ENCODE measurements around the gene PAQR4.

Gene PAQR4

DNA sequence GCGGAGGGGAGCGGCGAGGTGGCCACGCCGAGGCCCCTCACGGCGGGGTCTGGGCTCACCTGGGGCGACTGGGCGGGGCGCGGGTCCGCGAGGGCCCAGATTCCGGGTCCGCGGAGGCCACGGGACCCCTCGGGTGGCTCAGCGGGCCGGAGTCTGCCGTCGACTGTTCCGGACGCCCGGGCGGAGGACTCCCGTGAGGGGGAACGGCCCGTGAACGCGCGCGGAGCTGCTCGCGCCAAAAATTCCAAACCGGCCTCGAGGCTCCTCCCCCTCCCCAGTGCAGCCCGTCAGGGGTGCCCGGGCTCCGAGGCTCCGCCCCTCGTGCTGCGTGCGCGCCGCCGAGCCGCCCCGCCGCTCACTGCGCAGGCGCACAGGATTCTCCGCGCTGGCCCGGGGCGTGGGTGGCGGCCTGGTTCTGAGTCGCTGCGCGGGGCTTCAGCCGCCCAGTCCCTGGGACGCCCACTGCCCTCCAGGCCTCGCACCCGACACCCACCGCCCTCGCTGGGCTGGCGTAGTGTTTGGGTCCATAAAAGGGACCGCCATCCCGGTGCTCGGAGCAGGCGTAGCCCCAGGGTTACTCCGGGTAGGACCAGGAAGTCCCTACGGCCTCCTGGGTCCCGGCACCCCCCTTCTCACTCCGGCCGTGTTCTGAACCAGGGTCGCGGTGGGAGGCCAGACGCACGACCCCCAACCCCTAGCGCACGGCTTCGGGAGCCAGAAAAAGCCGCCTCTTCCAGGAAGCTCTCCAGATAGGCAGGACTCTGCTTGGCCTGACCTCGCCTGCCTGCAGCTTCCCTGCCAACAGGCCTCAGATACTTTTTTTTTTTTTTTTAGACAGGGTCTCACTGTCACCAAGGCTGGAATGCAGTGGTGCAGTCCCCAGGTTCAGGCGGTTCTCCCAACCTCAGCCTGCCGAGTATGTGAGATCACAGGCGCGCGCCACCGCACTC, 11.4 kb downstream of the PAQR4 start, which contains the start of gene PKMYT1:
Gene PKMYT1, minus strand, starts transcription at position 220 of the 950 bp plus-strand sequence. CDS start 789 bp downstream, outside the sequence.
- DNase-seq (ENCODE audit: low read depth, low spot score): peak; percentile 96

DNA sequence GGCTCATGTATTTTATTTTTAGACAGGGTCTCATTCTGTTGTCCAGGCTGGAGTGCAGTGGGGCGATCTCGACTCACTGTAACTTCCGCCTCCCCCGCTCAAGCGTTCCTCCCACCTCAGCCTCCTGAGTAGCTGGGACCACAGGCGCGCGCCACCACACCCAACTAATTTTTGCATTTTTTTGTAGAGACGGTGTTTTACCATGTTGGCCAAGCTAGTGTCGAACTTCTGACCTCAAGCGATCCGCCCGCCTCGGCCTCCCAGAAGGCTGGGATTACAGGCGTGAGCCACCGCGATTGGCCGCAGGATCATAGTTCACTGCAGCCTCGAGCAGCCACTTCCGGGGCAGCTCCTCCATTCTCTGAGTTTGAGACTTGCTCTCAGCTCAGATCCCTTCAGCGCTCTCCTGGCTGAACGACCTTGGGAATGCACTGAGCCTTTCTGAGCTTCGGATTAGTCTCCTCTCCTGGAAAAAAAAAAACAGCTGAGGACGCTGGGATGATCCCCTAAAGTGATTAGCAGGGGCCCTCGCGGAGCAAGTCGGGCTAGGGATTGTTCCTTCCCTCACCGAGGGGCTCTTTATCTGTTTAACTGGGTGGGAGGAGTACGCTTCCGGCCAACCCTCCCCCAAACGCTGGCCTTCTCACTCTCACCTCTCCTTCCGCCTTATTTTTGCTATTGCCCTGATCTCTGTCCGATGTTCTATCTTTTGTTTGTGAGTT, 12.2 kb downstream of the PAQR4 start:
- DNase-seq (ENCODE audit: low read depth, low spot score): no peak

DNA sequence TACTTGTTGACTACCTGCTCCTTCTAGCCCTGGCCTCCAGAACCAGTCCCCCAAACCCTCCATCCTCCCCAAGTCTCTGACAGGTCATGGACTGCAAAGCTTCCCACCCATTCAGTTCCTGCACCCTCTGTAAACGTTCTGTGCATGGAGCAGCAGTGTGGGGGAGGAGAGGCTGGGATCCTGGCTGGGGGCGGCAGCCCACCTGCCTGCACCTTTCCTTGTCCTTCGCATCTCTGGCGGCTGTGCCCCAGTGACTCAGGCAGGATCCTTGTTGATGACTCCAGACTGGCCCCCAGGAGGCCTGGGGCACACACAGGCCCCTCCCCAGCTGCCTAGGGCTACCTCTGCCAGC, 12.7 kb downstream of the PAQR4 start:
- no peak for DNase-seq (ENCODE audit: low read depth, low spot score)

DNA sequence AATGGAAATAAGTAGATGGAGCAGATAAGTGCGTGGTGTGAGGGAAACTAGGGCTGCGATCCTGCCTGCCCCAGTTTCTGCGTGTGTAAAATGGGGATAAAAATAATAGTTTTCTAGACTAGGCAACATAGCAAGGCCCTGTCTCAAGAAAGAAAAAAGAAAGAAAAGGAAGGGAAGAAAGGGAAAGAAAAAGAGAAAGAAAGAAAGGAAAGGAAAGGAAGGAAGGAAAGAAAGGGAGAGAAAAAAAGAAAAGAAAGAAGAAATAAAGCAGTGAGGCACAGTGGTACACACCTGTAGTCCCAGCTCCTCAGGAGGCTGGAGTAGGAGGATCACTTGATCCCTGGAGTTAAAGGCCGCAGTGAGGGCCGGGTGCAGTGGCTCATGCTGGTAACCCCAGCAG, 13.3 kb downstream of the PAQR4 start:
- no peak for DNase-seq (ENCODE audit: low read depth, low spot score)

DNA sequence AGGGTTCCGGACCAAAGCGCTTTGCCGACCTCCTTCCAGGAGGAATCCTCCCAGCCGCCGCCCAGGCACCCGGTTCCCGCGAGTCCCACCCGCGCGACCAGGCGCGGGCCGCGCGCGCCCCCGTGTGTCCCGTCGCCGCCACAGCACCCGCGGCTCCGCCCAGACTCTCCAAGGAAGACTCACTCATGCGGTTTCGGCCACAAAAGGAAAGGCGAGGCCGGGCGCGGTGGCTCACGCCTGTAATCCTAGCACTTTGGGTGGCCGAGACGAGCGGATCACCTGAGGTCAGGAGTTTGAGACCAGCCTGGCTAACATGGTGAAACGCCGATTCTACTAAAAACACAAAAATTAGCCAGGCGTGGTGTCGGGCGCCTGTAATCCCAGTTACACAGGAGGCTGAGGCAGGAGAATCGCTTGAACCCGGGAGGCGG, 14.6 kb downstream of the PAQR4 start:
- peak; percentile 95 for DNase-seq (ENCODE audit: low read depth, low spot score)

DNA sequence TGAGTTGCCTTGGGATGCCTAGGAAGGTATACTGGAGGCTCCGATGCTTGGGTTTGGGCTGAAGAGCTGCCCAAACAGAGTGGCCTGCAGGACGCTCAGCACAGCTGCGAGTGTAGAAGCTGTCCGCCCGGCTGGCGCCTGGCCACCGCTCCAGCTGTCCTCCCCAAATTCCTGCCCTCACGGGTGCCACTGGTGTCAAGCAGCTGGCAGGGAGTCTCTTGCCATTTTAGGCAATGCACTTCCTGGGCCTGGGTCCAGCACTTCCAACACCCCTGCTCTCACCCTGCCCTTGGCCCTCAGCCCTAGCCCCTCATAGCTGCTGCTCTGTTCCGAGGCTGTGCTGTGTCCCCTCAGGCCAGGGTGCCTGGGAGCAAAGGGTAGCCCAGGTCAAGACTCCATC, 16.3 kb downstream of the PAQR4 start:
- no peak for DNase-seq (ENCODE audit: low read depth, low spot score)

DNA sequence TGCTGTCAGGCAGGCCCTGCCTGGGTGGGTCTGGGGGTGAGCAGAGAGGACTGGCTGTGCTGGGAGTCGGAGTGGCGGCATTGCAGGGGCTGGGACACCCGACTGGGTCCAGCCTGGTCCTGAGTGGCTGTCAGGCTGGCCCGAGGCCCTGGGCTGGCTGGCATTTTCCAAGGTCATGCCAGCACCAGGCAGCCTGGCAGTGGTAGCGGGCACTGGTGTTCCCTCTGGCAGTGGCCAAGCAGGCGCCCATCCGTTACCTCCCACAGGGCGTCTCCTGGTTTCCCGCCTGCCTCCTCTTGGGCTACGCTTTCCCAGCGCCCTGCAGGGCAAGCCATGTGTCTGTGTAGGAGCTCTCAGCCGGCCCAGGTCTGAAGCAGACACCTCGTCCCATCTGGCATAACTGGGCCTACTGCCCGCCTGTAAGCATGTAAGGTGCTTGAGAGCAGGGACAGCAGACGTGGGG, 16.8 kb downstream of the PAQR4 start:
- no peak for DNase-seq (ENCODE audit: low read depth, low spot score)

DNA sequence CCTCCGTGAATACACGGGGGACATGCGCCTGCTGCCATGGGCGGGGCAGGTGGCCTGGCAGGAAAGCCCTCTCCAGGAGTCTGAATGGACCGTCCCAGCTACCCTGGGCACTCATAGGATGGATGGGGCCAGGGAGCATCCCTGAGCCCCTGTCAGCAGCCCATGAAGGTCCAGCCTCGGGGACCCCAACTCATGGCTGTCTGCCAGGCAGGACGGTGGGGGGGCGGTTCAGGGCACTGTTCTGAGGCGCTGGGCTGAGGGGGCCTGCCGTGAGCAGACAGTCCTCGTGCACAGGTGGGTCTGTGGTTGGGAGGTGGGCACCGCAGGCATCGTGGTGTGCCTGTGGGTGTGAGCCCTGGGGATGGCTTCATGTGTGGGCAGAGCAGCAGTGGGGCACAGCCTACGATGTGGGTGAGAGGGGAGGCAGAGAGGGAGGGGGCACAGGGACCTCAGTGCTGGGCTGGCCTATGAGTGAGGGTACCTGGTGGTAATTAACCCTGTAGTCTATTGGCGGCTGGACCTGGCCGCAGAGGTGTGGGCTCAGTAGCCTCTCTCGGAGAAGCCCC, 17.6 kb downstream of the PAQR4 start:
- DNase-seq (ENCODE audit: low read depth, low spot score): no peak

DNA sequence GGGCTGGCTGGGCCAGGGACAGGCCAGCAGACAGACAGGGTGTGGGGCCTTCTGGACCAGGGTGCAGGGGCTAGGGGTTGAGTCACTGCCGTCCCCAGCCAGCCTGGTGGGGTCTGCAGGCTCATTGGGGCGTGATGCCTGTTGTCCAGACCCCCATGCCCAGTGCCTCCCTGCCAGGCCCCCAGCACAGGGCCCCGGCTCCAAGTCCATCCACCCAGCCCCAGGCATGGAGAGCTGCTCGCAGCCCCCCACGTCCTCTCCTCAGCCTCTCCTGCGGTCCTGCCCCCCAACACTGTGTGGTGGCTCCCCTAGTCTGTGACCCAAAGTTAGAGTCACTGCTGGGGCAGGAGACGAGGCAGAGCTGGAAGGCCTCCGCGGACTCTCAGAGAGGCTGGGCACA, 18.1 kb downstream of the PAQR4 start:
- no peak for DNase-seq (ENCODE audit: low read depth, low spot score)

DNA sequence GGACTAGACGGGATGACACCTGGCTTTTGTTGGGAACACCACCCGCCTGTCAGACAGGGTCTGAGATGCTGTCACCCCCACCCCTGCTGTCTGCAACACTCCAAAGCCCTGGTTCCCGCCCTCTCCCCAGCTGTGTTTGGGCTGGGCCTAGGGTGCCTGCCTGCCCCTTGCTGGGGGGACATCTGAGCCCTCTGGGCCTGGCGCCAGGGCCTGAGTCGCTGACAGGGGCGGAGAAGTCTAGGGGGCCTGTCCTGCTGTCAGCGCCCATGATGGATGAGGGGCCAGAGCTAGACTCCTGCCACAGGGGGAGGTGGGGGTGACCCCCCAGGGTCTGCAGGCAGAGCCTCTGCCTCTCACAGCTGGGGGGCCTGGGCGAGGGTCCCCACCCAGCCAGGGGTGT, 18.7 kb downstream of the PAQR4 start:
- no peak for DNase-seq (ENCODE audit: low read depth, low spot score)

DNA sequence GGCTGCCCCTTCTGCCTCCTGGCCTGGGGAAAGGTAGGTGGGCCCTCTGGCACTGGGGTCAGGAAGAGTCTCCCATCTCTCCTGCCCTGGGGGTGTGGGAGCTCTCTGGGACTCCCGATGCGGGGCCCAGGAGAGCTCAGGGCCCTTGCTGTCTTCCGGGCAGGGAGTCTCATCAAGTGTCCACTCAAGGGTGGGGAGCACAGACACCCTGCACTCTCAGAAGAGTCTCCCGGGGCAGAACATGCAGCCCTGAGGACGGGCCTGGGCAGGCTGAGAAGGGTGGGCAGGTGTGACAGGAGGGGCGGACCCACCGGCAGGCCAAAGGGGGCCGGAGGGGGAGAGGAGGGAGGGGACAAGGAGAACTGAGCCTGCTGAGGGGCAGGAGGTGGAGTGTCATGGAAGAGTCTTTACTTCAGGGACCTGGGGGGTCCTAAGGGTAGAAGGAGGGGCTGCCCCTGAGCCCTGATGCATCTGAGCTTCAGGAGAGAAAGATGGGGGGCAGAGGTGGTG, 19.5 kb downstream of the PAQR4 start:
- no peak for DNase-seq (ENCODE audit: low read depth, low spot score)

DNA sequence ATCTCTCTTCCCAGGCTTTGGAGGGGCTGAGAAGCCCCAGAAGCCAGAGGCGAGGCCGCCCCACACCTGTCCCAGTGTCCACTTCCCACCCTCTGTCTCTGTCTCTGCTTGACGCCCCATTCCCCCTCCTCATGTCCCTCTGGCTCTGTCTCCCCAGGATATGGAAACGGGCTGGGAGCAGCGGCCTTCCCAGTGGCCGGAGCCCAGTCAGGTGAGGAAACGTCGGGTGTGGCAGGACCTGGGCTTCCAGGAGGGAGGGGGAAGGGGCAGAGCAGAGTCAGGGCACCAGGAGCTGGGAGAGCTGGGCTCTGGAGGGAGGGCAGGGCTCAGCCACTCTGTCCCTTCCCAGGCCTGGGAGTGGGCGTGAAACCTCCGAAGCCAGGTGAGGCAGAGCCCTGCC, 21.7 kb downstream of the PAQR4 start:
- no peak for DNase-seq (ENCODE audit: low read depth, low spot score)

DNA sequence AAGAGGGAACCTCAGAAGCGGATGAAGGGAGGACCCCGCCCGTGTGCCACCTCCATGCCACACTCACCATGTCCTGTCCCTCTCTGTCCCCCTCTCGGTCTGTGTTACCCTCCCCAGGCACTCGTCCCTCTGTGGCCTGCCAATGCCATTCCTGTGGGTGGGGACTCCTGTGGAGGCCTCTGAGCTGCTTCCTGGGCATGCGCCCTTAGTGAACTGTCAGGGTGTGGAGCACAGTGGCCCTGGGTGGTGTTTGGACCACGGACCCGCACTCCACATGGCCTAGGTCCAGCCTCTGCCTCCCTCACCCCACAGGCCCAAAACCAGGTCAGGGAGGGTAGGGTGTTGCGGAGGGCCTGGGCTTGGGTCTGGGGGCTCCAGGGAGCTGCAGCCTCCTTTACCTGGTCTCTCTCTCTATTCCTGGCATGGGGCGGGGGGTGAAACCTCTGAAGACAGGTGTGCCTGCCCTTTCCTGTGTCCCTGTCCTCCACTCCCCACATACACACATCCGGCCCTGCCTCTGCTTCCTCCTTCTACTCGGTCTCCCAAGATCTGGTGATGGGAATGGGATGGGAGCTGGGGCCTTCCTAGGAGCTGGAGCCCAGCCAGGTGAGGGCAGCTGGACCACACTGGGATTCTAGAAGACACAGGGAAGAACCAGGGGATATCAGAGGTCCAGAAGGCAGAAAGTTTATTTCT, 22.6 kb downstream of the PAQR4 start:
- no peak for DNase-seq (ENCODE audit: low read depth, low spot score)

DNA sequence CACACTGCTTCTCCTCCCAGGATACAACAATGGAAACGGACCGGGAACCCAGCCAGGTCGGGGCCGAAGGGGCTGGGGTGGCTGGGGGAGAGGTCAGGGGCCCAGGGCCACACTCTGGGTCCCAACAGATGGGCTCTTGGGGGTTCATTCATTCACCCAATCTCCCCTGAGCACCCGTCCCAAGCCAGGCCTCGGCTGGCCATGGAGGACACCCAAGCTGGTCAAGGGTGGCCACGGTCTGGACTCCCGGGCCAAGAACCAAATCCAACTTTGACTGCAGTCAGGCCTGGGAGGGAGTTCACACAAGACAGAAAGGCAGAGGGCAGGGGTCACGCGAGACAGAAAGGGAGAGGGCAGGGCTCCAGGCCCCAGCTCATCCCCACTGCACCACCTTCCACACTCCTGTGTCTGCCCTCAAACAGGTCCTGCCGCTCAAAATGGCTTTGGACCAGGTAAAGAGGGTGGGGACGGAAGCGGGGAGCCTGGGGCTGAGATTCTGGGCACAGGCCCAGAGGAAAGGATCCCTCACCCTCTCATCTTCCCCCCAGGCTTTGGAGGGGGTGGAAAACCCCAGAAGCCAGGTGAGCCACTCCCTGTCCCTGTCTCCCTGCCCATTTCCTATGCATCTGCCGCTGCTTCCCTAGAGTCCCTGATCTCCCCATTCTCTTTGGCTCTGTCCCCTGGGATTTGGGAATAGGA, 23.4 kb downstream of the PAQR4 start:
- no peak for DNase-seq (ENCODE audit: low read depth, low spot score)

DNA sequence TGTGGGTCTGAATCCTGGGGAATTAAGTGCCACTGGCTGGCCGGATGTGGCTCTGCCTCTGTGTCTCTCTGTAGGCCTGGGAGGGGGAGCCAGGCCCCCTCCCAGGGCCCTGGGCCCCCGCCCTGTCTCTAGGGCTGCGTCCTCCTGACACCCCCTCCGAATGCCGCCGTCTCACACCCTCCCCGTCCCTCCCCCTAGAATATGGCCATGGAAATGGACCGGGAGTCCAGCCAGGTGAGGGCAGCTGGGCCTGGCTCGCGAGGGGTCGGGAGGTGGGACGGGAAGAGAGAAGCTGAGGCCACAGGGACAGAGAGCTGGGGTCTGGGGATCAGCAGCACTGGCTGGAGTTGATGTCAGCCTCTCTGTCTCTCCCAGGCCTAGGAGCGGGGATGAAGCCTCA, 27.1 kb downstream of the PAQR4 start:
- no peak for DNase-seq (ENCODE audit: low read depth, low spot score)

DNA sequence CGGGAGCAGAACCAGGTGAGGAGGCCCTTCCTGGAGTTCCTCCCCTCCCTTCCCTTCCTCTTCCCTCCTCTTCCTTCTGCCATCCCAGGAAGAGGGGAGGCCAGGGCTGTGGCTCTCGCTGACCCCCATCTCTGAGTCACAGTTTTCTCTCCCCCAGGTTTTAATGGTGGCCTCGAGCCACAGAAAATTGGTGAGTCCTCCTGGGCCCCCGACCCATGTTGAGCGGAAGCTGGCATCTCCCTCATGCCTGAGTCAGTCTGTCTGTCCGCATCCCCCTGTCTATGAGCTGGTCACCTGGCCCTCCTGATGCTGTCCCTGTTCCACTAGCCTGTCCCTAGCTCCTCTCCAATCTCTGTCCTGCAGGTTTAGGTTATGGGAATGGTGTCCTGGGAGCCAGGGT, 30.8 kb downstream of the PAQR4 start:
- no peak for DNase-seq (ENCODE audit: low read depth, low spot score)

DNA sequence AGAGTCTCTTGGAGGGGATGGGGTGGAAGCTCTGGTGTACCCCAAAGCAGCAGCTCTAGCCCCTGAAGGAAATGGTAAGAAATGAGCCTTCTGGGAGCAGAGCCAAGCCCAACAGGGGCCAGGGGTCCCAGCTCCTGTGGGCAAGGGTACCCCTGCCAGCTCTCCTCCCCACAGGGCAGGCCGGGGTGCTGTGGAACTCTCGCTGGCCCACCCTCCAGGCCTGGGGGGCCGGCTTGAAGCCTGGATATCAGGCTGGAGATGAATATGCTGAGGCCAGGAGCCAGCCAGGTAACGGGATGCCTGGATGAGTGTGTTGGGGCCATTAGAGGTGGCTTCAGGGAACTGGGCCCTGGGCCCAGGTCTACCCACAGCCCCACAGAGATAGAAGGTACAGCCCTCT, 31.4 kb downstream of the PAQR4 start:
- DNase-seq (ENCODE audit: low read depth, low spot score): no peak

DNA sequence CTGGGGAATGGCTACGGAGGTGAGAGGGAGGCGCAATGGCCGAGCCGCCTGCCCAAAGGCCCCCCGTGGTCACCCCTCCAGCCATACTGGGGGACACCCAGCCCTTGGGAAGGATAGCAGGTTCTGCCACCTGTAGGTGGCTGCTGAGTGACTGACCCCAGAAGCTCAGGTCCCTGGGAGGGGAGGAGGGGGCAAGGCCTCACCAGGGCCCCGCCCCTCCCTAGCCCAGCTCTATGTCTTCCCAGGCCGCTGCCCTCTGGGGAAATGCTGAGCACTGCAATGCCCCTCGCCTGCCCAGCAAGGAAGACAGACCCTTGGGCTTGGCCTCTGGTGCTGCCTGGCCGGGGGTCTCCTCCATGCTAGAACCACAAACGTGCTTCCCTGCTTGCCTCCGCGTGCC, 32.2 kb downstream of the PAQR4 start:
- no peak for DNase-seq (ENCODE audit: low read depth, low spot score)

DNA sequence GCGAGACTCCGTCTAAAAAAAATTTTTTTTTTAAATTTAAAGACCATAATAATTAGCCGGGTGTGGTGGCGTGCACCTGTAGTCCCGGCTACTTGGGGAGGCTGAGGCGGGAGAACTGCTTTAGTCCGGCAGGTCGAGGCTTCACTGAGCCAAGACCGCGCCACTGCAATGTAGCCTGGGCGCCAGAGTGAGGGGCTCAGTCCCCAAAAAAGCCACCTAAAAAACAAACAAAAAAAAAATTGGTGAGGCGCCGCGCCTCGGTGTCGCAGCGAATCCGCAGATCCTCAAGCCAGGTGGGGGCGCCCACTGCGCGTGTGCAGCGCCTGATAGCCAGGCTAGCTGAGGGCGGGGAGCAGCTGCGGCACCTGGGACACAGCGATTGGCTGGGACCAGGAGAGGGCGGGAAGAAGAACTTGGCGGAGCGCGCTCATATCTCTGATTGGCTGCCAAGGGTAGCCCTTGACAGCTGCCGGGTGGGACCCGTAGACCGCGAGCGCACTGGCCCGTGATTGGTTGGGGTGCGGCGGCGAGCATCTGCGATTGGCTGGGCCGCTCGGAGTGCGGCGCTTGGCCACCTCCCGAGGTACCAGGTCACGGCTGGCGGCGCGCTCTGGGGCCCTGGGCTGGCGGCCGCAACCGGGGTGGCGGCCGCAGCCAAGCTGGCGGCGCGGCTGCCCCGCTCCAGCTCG, 34.6 kb downstream of the PAQR4 start:
- peak; percentile 99 for DNase-seq (ENCODE audit: low read depth, low spot score)

DNA sequence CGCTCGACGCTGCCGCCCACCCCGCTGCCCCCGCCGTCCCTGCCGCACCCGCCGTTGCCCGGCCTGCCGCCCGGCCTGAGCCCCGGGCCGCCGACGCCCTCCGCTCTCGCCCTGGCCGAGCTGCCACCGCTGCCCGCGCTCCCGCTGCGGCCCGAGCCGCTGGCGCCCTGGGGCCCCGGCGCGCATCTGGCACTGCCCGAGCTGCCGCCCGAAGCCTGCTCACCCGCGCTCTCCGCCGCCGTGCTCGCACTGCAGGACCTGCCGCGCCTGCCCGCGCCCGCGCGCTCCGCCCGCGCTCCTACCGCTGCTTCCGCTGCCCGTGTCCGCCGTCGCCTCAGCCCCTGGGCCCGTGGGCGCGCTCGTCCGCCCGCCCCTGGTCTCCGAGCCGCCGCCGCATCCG, 35.2 kb downstream of the PAQR4 start:
- DNase-seq (ENCODE audit: low read depth, low spot score): no peak

All from astrocyte of the hippocampus (primary cell).